ENCODE measurements around the gene SERPINE1. TPM values are rescaled to one million over a fixed set of nuclear protein-coding genes. Genes with fewer than 3 reads are reported as not detected.

Gene SERPINE1
- total and polyA plus RNA-seq, 2 experiments from 2014 or later, result 0.97 to 1.2 TPM

GRCh38 chr7:101128040-101128834 is 1.3 kb downstream of the SERPINE1 start:
- no peak overlapping the region for H2AFZ ChIP-seq
- TF ChIP-seq CREB1 (CRISPR knock-in tag; IDR thresholded peaks at IDR 0.05; ENCODE audit: low read depth), result no peak
- no peak for TF ChIP-seq ZNF462 (CRISPR knock-in tag; IDR thresholded peaks at IDR 0.05)
- no peak for TF ChIP-seq STAT1 (IDR thresholded peaks at IDR 0.05; ENCODE audit: unreplicated experiment)
- TF ChIP-seq ETS1 (IDR thresholded peaks at IDR 0.05), result no peak
- no peak for TF ChIP-seq JUNB (IDR thresholded peaks at IDR 0.05; ENCODE audit: unreplicated experiment)
- TF ChIP-seq CTCF (conservative IDR thresholded peaks at IDR 0.05; ENCODE audit: low read depth in 2 of 2), result no peak
- no peak for TF ChIP-seq POLR2AphosphoS5 (IDR thresholded peaks at IDR 0.05; ENCODE audit: low read depth)
- TF ChIP-seq EZH2phosphoT487 (IDR thresholded peaks at IDR 0.05; ENCODE audit: unreplicated experiment), result no peak
- TF ChIP-seq EZH2 (IDR thresholded peaks at IDR 0.05; ENCODE audit: low read depth, unreplicated experiment), result no peak
- no peak for TF ChIP-seq ZNF331 (CRISPR knock-in tag; IDR thresholded peaks at IDR 0.05; ENCODE audit: low read depth)
- TF ChIP-seq ZNF114 (CRISPR knock-in tag; IDR thresholded peaks at IDR 0.05), result no peak
- no peak for TF ChIP-seq NANOG (IDR thresholded peaks at IDR 0.05; ENCODE audit: borderline replicate concordance)
- no peak for TF ChIP-seq REST (IDR thresholded peaks at IDR 0.05; ENCODE audit: unreplicated experiment)
- DNase-seq (ENCODE audit: low spot score), result no peak
- no peaks in the 10 kb centered on the region for H3K79me2 ChIP-seq (replicated peaks; ENCODE audit: insufficient read depth)
- no peak overlapping the region for H3K4me3 Mint-ChIP-seq
- H3K27ac ChIP-seq (ENCODE audit: low read depth), result no peak overlapping the region
- H3K27ac Mint-ChIP-seq, result no peak overlapping the region
- H4K20me1 ChIP-seq (replicated peaks; ENCODE audit: insufficient read depth), result no peaks in the 10 kb centered on the region
- H3K36me3 ChIP-seq (ENCODE audit: insufficient read depth), result no peaks in the 10 kb centered on the region
- H3K36me3 Mint-ChIP-seq (ENCODE audit: low read depth), result peaks cover 10% of the 10 kb centered on the region; the same call in 1 of the 3 replicates
- no peaks in the 10 kb centered on the region for H3K9me2 ChIP-seq (ENCODE audit: insufficient read depth)
- H3K27me3 Mint-ChIP-seq (ENCODE audit: insufficient read depth, low read depth, poor library complexity), result peaks cover 19% of the 10 kb centered on the region
- H3K4me2 ChIP-seq, result no peak overlapping the region
- H3K4me3 ChIP-seq, result no peak overlapping the region
- H3K27me3 ChIP-seq (ENCODE audit: insufficient read depth), result no peaks in the 10 kb centered on the region
- ATAC-seq, result no peak
- H3F3A ChIP-seq (replicated peaks; ENCODE audit: low read depth), result 0 out of 2 replicates have a peak, but pooled peaks cover 3% of the 10 kb centered on the region
- peaks cover 22% of the 10 kb centered on the region for H3K4me1 Mint-ChIP-seq
- H3K9me3 Mint-ChIP-seq, result peaks cover 8% of the 10 kb centered on the region; the same call in 2 of the 3 replicates
- H3K4me1 ChIP-seq (ENCODE audit: insufficient read depth), result peaks cover 24% of the 10 kb centered on the region; the same call in 1 of the 2 replicates

Data from GM23338 (cell line).